ENCODE results near the gene ANKDD1A.

Gene ANKDD1A

GRCh38 chr15:64907991-64908390 is 3.7 kb upstream of the ANKDD1A start:
- TF ChIP-seq REST (IDR thresholded peaks at IDR 0.05; ENCODE audit: insufficient read depth in 1 of 2, low read depth in 2 of 2, low read length in 2 of 2) (no peak), SIN3A (IDR thresholded peaks at IDR 0.05; ENCODE audit: borderline replicate concordance, insufficient read depth, low read length) (no peak), TAF1 (IDR thresholded peaks at IDR 0.05; ENCODE audit: borderline replicate concordance, insufficient read depth, low read length) (no peak), POLR2AphosphoS5 (IDR thresholded peaks at IDR 0.05; ENCODE audit: low read depth, low read length) (no peak), FOXP2 (optimal IDR thresholded peaks at IDR 0.05; ENCODE audit: borderline replicate concordance, extremely low read depth, extremely low read length, insufficient read depth) (no peak)

GRCh38 chr15:64909546-64909945 is 2.2 kb upstream of the ANKDD1A start:
- TF ChIP-seq REST (IDR thresholded peaks at IDR 0.05; ENCODE audit: insufficient read depth in 1 of 2, low read depth in 2 of 2, low read length in 2 of 2) (no peak), POLR2AphosphoS5 (IDR thresholded peaks at IDR 0.05; ENCODE audit: low read depth, low read length) (no peak), FOXP2 (optimal IDR thresholded peaks at IDR 0.05; ENCODE audit: borderline replicate concordance, extremely low read depth, extremely low read length, insufficient read depth) (no peak), SIN3A (IDR thresholded peaks at IDR 0.05; ENCODE audit: borderline replicate concordance, insufficient read depth, low read length) (no peak), TAF1 (IDR thresholded peaks at IDR 0.05; ENCODE audit: borderline replicate concordance, insufficient read depth, low read length) (no peak)

GRCh38 chr15:64912379-64913325 is 950 bp downstream of the ANKDD1A start:
- TF ChIP-seq REST (IDR thresholded peaks at IDR 0.05; ENCODE audit: insufficient read depth in 1 of 2, low read depth in 2 of 2, low read length in 2 of 2) (no peak), TAF1 (IDR thresholded peaks at IDR 0.05; ENCODE audit: borderline replicate concordance, insufficient read depth, low read length) (no peak), POLR2AphosphoS5 (IDR thresholded peaks at IDR 0.05; ENCODE audit: low read depth, low read length) (no peak), SIN3A (IDR thresholded peaks at IDR 0.05; ENCODE audit: borderline replicate concordance, insufficient read depth, low read length) (no peak), FOXP2 (optimal IDR thresholded peaks at IDR 0.05; ENCODE audit: borderline replicate concordance, extremely low read depth, extremely low read length, insufficient read depth) (no peak)

DNA sequence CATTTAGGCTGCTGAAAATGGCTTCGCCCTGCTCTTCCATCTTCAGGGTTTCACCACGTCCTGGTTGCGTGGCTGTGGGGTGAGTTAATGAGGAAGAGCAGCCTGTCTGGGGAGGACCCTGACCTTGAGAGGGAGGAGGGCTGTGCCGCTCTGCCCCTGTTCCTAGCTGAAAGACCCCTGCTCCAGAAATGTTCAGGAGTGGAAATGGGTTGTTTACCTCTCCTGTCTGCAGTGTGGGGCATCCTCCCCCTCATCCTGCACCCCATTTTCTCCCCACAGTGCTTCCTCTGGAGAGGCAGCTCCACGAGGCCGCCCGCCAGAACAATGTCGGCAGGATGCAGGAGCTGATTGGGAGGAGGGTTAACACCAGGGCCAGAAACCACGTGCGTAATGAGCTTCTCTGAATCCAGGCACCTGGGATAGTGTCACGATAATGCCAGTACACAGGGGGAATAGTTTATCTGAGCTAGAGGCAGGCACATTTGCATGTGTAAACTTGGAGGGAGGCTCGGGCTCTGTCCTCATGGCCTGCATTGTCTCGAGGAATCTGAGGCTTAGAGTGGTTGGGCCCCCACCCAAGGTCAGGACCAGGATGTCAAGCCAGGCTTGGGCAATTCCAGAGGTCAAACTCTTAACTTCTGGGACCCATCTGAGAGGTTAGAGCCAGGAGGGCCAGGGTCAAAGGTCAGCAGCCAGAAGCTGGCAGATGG is 4.0 kb downstream of the ANKDD1A start:
- TF ChIP-seq FOXP2 (optimal IDR thresholded peaks at IDR 0.05; ENCODE audit: borderline replicate concordance, extremely low read depth, extremely low read length, insufficient read depth) (no peak), REST (IDR thresholded peaks at IDR 0.05; ENCODE audit: insufficient read depth in 1 of 2, low read depth in 2 of 2, low read length in 2 of 2) (no peak), SIN3A (IDR thresholded peaks at IDR 0.05; ENCODE audit: borderline replicate concordance, insufficient read depth, low read length) (no peak), TAF1 (IDR thresholded peaks at IDR 0.05; ENCODE audit: borderline replicate concordance, insufficient read depth, low read length) (no peak), POLR2AphosphoS5 (IDR thresholded peaks at IDR 0.05; ENCODE audit: low read depth, low read length) (no peak)

All from PFSK-1 (cell line).